Measurements from ENCODE around the gene SARS1.
"Not testable (repeated sequence)": the region's sequence is repeated elsewhere in the genome, so short reads cannot be mapped to it uniquely, and the experiment has no call there.

The SARS1 gene, protein sequence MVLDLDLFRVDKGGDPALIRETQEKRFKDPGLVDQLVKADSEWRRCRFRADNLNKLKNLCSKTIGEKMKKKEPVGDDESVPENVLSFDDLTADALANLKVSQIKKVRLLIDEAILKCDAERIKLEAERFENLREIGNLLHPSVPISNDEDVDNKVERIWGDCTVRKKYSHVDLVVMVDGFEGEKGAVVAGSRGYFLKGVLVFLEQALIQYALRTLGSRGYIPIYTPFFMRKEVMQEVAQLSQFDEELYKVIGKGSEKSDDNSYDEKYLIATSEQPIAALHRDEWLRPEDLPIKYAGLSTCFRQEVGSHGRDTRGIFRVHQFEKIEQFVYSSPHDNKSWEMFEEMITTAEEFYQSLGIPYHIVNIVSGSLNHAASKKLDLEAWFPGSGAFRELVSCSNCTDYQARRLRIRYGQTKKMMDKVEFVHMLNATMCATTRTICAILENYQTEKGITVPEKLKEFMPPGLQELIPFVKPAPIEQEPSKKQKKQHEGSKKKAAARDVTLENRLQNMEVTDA

DNA sequence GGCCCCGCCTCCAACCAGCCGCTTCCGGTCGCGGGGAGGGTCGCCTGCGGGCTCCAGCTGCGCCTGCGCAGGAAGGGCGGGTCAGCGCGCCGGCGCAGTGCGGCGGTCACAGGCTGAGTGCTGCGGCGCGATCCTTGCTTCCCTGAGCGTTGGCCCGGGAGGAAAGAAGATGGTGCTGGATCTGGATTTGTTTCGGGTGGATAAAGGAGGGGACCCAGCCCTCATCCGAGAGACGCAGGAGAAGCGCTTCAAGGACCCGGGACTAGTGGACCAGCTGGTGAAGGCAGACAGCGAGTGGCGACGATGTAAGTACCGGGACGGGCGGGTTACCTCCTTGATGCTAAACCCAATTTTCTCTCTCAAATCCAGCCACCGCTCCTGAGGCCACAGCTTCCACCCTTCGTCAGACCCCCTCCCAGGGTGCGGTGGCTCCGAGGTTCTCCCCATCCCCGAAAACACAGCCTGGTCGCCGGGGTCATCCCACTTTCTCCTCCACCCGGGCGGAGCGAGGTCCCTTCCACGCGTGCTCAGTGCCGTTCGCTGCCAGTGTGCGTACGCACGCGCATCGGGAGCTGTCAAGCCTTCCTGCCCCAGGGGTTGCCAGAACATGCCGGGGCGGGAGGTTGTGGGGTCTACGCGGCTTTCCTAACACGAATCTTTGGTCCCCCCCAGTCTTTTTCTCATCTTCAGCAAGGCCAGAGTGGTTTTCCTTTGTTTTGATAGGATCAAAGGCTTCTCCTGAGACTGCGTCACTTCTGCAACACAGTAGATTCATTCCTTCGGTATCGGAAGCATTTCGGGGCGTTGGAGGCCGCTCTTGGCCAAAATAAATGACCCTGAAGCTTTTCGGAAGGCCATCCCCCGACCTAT lies at the start of gene SARS1:
TSS of gene SARS1 (plus strand) at position 95 of the 870 bp plus-strand sequence. CDS start at position 170, 75 bp downstream.
- DNase-seq (ENCODE audit: low spot score) = peak; percentile 86

DNA sequence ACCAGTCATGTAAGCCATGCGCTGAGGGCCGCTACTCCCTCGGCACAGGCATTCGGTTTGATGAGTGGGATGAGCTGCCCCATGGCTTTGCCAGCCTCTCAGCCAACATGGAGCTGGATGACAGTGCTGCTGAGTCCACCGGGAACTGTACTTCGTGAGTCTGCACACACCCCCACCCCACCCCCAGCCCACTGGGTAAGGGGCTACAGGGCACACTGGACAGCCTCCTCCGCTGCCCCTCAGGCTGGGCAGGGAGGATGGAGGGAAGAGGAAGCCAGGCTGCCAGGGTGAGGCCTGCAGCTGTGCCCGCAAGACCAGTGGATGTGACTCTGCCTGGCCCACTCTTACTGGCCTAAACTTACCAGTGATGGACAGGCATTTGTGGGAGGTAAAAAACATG lies 49.2 kb upstream of the SARS1 start:
- DNase-seq (ENCODE audit: low spot score) = no peak

DNA sequence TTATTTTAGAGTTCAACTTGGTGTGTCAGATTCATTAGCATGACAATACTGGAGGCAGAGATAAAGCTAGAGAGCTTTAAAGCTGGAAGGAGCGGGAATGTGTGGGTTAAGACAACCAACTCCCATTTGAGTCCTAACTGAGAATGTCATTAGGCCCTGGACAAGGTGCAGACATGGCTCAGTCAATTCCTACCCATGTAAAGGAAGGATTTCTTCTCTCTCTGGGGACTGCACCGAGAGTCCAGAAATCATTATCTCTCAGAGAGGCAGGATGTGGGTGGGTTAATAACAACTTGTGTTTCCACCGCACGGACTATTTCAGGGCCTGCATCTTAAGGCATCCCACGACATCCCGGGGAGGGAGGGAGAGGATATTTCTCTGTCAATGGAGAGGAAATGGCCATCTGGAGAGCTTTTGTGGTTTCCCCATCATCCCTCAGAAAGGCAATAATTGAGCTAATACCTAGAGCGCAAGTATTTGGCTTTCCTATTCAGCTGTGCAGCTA lies 46.7 kb upstream of the SARS1 start:
- no peak for DNase-seq (ENCODE audit: low spot score)

DNA sequence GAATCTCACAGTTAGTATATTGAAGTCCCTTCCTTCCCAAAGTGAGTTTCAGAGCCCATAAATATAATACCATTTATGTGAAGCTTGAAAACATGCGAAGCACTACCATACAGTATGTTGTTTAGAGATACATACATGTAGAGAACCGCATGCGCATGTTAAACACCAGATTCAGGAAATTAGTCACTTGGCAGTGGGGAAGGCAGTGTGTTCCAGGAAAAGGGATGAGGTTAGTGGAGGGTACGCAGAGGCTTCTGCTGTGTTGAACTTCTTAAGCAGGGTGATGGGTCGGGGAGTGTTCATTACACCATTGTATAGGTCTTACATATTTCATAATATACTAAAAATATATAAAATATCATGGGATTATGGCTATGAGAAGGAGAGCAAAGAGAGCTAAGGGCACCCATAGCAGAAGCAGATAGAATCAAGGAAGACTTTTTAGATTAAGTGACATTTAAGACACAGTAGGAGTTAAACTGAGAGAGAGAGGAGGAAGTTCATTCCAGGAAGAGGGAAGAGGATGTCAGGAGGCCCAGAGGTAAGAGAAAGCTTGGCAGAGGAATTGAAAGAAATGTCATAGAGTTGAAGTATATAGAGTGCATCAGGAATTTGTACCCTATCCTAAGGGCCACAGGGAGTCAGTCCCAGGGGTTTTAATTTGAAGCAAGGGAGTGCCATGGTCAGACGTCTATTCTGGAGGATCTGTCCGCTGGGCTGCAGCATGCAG lies 43.5 kb upstream of the SARS1 start:
- no peak for DNase-seq (ENCODE audit: low spot score)

DNA sequence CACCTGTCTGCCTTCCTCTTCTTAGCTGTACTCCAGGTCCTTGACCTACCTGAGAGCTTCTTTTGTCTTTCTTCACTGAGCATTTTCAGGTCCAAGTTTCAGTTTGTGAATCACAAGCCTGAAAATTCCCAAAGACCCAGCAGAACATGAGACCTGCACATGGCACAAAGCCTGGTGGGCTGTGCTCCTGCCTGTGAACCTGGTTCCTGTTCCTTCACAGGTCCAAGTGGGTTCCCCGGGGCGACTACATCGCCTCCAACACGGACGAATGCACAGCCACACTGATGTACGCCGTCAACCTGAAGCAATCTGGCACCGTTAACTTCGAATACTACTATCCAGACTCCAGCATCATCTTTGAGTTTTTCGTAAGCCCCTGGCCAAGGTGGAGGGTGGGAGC lies 42.1 kb upstream of the SARS1 start:
- no peak for DNase-seq (ENCODE audit: low spot score)

DNA sequence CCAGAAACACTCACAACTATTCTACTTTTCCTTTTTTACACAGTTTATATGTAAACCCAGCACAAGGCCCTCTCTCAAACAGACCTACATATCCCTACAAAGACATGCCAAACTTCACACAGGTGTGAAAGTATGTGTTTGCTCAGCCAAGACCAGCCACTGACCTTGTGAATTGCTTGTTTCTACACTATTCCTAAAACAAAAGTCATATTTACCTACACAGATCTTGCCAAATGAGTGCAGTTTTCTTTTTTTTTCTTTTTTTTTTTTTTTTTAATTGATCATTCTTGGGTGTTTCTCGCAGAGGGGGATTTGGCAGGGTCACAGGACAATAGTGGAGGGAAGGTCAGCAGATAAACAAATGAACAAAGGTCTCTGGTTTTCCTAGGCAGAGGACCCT lies 37.4 kb upstream of the SARS1 start:
- DNase-seq (ENCODE audit: low spot score) = not testable (repeated sequence)

DNA sequence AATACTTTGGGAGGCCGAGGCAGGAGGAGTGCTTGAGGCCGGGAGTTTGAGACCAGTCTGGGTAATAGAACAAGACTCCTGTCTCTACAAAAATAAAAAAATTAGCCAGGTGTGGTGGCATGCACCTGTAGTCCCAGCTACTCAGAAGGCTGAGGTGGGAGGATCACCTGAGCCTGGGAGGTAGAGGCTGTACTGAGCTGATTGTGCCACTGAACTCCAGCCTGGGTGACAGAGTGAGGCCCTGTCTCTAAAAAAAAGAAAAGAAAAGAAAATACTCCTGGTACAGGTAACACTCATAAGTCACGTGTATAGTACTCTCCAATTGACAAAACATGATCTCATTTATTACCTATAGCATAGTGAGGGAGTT lies 33.0 kb upstream of the SARS1 start:
- DNase-seq (ENCODE audit: low spot score) = not testable (repeated sequence)

DNA sequence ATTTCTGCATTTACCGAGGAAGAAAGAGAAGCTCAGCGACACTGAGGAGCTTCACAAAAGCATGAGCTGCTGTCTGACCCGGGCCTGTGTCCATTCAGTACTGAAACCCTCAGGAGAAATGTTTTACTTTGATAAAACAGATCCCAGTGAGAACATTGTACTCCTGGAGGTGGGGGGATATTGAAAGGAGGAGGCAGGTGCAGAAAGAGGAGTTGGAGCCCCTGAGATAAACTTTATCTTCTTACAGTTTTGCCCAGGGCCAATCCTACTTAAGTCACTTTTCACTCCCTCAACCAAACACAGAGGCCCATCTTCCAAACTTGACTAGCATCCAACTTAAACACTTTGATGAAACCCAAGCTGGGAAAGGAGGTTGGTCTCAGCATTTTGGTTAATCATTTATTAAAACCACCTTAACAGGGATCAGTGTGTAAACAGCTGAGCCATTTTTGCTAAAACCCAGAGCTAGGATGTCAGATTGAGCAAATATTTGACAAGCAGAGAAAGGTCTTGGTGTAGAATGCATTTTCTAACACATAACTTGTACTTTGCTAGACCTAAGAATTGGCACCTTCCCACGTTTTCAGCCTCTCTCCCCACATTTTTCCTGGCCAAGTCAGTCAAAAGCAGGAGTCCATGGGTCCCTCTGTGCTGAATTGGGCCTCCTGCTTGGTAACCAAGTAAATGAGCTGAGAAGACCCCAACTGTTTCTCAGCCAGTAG lies 32.5 kb upstream of the SARS1 start:
- no peak for DNase-seq (ENCODE audit: low spot score)

DNA sequence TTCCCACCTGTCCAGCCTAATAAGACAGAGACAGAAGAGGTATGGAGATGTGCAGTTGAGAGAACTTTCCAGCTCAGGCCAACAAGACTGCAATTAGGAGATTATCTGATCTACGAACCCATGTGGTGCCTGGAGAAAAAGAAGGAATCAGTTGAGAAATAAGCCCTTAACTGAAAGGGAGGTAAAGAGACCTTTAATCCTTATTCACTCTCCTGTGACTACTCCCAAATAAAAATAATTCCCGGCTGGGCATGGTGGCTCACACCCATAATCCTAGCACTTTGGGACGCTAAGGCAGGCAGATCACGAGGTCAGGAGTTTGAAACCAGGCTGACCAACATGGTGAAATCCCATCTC lies 31.9 kb upstream of the SARS1 start:
- no peak for DNase-seq (ENCODE audit: low spot score)

DNA sequence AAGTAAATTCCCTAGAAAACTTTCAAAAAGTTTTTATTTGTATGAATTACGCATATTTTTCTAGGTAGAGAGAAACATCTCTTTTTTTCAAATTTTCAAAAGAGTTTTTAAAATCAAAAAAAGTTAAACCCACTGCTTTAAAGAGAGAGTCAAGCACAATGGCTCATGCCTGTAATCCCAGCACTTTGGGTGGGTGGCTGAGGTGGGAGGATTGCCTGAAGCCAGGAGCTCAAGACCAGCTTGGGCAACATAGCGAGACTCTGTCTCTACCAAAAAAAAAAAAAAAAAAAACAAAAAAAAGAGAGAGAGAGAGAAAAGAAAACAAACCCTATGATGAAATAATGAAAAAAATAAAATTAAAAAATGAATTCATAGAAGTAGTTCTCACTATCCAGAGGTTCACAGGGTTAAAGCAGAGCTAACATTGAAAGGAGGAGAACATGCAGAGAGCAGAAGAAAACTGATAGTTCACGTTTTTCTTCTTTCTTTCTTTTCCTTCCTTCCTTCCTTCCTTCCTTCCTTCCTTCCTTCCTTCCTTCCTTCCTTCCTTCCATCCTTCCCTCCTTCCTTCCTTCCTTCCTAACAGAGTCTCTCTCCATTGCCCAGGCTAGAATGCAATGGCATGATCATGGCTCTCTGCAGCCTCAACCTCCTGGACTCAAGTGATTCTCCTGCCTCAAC lies 30.5 kb upstream of the SARS1 start:
- no peak for DNase-seq (ENCODE audit: low spot score)

DNA sequence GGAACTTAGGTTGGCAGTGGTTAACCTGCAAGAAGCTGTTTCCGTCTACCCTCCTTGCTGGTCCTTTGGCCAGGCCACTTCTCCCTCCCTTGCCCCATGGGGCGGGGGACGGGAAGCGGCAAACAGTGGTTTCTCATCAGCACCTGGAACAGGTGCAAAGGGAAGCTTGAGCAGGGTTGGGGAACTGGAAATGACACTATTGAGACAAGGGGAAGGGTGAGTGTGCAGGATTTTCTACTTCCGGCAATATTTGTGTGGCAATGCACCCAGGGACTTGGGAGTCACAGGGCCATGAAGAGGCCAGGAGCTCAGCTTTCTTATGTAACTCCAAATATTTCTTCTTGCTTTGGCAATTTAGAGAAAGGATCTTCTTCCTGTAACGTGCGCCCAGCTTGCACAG lies 29.0 kb upstream of the SARS1 start:
- DNase-seq (ENCODE audit: low spot score) = no peak

DNA sequence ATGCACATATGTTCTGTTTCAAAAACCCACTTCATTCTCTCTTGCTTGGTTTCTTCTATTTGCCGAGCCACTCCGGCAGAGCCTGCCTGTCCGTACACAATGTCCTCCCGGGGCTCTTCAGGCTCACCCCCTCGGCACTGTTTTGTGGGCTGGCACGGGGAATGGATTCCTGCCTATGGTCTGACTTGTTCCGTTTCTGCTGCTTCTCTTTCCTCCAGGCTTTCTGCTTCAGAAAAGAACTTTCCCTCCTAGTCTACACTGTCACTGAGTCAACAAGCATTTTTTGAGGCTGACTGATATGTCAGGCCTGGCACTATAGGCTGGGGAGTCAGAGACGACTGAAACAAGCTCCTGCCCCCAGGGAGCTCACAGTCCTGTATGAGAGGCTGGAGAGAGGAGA lies 28.4 kb upstream of the SARS1 start:
- DNase-seq (ENCODE audit: low spot score) = no peak

DNA sequence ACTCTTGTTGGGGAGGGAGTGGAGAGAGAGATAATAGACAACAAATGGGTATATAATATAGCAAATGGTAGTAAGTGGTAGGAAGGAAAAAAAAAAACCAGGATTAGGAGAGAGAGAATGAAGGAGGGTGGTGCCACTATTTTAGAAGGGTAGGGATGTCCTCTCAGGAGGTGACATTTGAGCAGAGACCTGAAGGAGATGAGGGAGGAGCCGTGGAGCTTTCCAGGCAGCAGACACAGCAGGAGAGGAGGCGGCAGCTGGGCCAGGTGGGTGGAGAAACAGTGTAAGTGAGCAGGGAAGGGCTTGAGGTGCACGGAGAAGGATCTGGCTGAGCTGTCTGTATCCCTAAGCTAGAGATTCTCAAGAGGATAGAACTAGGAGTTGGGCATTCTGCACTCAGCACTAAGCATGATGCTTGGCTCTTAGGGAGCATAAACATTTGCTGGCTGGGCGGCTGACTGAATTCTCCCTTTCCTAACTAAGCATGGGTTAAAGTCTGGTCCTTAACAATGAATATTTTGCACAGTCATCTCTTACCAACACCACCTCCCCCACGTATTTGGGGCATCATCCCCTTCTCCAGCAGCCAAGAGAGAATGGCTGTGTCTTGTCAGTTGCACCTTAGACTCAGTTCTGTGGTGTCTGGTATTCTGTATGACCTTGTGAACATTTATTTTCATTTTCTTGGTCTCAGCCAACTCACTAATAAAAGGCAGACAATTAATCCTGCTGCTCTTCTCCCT lies 27.6 kb upstream of the SARS1 start:
- no peak for DNase-seq (ENCODE audit: low spot score)

DNA sequence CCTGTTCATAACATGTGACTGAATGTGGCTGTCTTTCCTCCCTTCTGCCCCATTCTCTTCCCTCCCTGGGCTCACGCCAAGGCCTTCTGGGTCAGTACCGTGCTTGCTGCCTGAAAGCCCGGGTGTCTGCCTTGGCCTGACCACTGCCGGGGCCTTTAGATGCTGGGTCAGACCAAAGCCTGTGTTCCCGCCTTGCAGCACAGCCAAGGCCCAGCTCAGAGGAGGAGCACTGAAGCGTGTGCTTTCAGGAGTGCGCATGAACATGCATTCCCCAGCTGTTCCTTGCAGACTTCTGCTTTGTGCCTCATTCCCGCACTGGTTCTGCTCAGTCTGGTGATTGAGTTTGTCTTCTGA lies 27.0 kb upstream of the SARS1 start:
- peak; percentile 71 for DNase-seq (ENCODE audit: low spot score)

DNA sequence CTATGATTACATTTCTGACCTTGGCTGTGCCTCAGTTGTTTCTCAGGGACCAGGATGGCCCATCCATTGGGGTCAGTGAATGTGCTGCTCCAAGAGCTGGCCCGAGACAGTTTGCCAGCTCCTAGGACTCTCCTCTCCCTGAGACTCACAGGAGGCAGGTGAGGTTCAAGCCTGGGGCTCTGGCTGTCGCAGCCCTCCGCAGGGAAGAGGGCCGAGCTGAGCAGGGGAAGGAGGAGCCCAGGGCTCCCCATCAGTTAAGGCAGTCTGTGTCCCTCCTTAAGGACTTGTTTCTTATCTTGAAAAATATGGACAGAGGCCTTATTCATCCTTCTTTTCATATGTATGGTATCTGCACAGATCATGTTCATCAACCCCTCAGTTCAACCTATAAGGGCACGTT lies 26.6 kb upstream of the SARS1 start:
- no peak for DNase-seq (ENCODE audit: low spot score)

DNA sequence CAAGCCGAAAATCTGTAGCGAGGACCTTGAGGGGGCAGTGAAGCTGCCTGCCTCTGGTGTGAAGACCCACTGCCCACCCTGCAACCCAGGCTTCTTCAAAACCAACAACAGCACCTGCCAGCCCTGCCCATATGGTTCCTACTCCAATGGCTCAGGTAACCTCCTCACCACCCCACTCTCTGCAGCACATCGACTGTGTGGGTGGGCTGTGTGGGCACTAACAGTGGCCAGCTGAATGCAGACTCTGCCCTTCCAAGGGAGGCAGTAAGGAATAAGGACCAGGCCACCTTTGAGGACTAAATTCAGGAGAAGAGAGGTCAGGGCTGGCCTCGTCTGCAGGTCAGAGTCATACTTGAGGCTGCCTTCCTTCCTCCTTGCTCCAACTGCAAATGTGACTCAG lies 25.5 kb upstream of the SARS1 start:
- no peak for DNase-seq (ENCODE audit: low spot score)

DNA sequence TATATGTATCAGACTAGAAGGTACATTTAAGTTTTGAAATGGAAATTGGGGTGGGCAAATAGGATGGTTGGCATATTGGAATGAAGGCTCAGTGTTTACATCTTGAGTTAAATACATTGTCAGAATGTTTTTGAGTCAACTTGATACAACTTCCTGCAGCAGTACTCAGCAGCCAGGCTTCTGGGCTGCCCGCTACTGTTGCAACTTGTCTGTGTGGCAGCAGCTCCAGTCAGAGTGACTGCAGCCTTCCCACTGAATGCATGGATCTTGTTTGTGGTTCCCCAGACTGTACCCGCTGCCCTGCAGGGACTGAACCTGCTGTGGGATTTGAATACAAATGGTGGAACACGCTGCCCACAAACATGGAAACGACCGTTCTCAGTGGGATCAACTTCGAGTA lies 24.9 kb upstream of the SARS1 start:
- DNase-seq (ENCODE audit: low spot score) = no peak

DNA sequence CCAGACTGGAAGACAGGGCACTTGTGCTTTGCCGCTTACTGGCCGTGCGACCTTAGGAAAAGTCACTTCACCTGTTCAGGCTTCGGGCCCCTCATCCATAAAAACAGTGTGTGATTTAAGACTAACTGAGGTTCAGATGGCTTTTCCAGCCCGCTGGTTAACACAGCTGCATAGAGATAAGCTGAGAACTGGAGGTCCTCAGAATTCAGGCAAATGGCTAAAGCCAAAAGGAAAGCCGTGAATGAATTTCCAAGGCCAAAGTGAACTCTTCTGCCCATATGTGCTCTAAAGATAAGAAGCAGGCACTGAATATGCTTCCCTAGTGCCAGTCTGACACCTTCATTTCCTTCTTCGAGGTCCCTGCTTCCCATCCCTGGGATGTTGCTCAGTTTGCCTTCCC lies 23.5 kb upstream of the SARS1 start:
- no peak for DNase-seq (ENCODE audit: low spot score)

DNA sequence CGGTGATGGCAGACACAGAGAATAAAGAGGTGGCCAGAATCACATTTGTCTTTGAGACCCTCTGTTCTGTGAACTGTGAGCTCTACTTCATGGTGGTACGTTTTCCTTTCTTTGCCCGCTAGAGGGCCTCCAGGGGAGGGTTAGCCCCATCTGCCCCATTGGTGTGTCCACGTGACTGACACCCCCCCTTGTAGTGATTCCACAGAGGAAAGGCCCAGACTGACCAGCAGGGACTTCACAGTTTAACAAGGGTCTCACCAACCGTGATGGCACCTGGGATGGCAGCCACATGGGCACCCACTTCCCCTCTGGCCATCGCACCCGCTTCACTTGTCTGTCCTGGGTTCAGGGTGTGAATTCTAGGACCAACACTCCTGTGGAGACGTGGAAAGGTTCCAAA lies 22.3 kb upstream of the SARS1 start:
- no peak for DNase-seq (ENCODE audit: low spot score)

DNA sequence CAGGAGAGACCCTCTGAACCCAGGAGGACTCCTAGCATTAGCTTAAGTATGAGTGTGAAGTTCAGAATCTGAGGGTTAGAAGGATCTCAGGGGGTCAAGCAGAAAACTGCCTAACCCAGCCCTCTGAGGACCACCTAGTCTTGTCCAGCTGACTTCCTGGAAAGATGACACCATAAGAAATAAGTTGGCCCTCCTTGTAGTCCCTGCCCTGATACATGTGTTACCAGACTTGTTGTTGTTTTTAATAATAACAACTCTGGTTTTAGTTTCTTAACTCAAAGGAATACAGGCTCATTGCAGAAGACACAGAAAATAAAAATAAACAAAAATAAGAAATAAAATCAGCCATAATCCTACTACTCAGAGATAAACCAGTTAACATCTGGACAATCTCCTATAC lies 21.8 kb upstream of the SARS1 start:
- no peak for DNase-seq (ENCODE audit: low spot score)

All from globus pallidus (tissue), 1 donor.